Neural cell (in vitro differentiated cells): ENCODE results near the gene P2RY6.

Source experiments
- EP300 ChIP-seq: fragments of 450-650 bp; conservative IDR thresholded peaks from 2 replicates; pipeline ENCODE4 v1.6.1; 2014; ENCODE audit warnings: antibody characterized with exemption, mild to moderate bottlenecking, moderate library complexity; ENCODE audit not compliant: poor library complexity, severe bottlenecking
- EZH2 ChIP-seq: fragments of 200-600, 300-800 bp; shearing (Covaris generic), sonication (generic); IDR thresholded peaks from 2 replicates; pipeline ENCODE4 v1.6.1; 2014; ENCODE audit warnings: antibody characterized with exemption, low read length, borderline replicate concordance, mild to moderate bottlenecking; ENCODE audit not compliant: insufficient read depth, poor library complexity, severe bottlenecking
- MXI1 ChIP-seq: fragments of 450-650 bp; conservative IDR thresholded peaks from 2 replicates; pipeline ENCODE4 v1.6.1; 2014; ENCODE audit warnings: antibody characterized with exemption, mild to moderate bottlenecking; ENCODE audit not compliant: poor library complexity, severe bottlenecking
- POLR2AphosphoS5 ChIP-seq: IDR thresholded peaks from 2 replicates; pipeline ENCODE4 v1.6.1; 2012
- TF ChIP-seq, protein P1 (sequence below): fragments of 450-650 bp; IDR thresholded peaks from 2 replicates; pipeline ENCODE4 v1.5.1; 2014; ENCODE audit warnings: antibody characterized with exemption, mild to moderate bottlenecking, moderate library complexity; ENCODE audit not compliant: poor library complexity, severe bottlenecking

DNA sequence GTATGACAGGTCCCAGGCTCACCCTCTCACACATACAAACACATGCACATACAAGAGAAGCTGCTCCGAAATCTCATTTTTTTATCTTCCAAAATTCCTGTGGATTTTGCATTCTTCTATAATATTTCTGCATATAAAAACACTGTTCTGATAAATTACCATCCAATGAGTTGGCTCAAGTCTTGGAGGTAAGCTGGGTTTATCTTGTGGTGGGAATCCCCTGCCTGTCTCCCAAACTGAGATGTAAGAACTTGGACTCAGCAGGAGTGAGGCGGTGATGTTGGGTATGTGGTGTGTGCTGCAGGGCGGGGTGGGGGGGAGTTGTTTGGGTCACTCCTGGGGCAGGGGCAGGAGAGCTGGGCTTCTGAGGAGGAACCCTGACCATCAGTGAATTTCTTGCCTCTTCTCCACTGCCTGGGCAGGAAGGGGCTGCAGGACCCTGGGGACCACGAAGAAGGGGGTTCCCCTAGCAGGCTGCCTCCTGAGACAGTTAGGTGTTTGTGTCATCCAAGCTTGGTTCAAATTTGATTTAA lies 6.8 kb upstream of the P2RY6 start:
- TF ChIP-seq, protein P1, sequence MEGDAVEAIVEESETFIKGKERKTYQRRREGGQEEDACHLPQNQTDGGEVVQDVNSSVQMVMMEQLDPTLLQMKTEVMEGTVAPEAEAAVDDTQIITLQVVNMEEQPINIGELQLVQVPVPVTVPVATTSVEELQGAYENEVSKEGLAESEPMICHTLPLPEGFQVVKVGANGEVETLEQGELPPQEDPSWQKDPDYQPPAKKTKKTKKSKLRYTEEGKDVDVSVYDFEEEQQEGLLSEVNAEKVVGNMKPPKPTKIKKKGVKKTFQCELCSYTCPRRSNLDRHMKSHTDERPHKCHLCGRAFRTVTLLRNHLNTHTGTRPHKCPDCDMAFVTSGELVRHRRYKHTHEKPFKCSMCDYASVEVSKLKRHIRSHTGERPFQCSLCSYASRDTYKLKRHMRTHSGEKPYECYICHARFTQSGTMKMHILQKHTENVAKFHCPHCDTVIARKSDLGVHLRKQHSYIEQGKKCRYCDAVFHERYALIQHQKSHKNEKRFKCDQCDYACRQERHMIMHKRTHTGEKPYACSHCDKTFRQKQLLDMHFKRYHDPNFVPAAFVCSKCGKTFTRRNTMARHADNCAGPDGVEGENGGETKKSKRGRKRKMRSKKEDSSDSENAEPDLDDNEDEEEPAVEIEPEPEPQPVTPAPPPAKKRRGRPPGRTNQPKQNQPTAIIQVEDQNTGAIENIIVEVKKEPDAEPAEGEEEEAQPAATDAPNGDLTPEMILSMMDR: no peak
- no peak for TF ChIP-seq MXI1
- TF ChIP-seq EP300: no peak
- no peak for TF ChIP-seq POLR2AphosphoS5
- TF ChIP-seq EZH2: no peak
